ENCODE data around the gene BEND6.

Gene BEND6, protein sequence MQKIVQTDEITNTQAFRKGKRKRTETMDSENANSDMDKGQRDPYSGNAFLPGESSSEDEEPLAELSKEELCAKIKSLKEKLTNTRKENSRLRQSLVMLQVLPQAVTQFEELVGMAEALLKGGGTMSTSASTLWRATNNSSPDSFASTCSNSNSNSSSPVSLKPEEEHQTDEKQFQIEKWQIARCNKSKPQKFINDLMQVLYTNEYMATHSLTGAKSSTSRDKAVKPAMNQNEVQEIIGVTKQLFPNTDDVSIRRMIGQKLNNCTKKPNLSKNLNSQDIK

DNA sequence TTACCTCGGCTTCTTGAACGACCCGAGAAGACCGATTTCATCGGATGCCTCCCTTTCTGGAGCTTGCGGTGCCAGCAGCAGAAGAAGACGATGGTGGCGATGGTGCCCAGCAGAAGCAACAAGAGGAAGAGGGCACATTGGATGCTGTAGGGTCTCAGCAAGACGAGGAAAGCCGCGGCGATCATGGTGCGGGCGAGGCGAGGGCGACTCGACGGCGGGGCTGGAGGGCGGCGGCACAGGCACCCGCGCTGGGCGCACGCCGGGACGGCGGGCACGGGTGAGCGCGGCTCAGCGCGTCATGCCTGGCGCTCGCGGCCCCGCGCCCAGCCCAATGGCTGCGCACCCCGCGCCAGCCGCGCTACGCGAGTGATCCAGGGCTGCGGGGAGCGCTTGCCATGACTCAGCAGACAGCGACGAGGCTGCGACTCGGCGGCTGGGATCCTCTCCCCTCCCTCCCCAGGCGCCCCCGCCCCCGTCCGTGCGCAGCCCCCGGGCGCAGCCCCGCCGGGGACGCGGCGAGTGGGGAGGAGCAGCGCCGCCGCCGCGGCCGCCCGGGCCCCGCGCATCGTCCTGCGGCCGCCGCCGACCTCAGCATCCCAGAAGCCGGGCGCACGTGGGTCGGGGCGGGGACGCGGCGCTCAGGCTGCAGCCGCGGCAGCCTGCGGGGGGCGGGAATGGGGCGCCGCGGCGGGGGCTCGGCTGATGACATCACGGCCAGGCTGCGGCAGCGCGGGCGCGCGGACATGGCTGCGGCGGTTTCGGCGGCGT, at the start of gene BEND6:
BEND6 (plus strand) TSS at position 705 of the 768 bp plus-strand sequence. CDS start 26,704 bp downstream, outside the sequence.
- peak; percentile 32 for DNase-seq

DNA sequence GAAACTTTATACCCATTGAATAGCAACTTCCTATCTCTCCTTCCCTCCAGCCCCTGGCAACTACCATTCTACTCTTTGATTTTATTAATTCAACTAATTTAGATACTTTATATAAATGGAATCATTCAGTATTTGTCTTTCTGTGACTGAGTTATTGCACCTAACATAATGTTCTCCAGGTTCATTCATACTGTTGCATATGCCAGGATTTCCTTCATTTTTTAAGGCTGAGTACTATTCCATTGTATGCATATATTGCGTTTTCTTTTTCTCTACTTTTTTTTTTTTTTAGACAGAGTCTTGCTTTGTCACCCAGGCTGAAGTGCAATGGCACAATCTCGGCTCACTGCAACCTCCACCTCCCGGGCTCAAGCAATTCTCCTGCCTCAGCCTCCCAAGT, 49.5 kb upstream of the BEND6 start:
- no peak for DNase-seq

DNA sequence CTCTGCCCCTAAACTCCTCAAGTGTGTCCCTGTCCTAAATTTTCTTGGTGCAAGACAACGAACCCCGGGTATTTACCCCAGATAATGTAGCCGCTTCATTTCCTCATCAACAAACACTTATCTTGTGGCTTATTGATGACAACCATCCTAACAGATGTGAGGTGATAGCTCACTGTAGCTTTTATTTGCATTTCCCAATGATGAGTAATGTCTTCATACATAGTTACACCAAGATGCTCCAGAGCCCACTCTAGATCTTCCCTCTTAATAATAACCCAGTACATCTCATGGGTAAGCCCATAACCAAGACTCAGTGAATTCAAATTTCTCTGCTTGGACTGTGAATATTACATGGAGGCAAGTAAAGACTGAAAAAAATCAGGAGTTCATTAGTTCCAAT, 48.2 kb upstream of the BEND6 start:
- no peak for DNase-seq

DNA sequence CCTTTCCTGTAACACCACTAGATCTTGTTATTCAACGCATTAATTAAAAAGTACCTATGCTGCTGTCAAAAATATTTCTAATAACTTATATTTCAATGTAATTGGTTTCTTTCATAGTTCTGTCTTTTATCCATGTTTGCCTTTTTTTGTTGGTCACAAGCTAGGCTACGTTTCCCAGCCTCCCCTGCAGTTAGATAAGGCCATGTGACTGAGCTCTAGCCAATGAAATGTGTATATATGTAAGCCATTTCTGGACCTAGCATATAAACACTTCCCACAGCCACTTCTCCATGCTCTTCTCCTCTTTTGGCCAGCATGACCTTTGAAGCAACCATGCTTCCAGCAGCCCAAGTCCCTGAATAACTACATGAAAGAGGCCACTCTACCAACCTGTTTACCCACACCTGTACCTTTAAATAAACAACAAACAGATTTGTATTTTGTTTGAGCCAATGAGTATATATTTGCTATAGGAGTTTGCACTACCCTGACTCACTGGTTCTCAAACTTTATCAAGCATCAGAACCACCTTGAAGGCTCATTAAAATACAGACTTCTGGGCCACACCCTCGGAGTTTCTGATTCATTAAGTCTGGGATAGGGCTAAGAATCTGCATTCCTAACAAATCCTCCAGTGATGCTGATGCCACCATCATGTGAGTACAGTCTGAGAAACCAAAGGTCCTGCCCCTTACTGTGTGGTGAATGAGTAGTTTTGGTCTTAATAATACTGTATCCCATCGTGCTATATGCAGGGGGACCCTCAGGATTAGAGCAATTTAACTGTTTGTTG, 45.6 kb upstream of the BEND6 start:
- DNase-seq, result no peak

DNA sequence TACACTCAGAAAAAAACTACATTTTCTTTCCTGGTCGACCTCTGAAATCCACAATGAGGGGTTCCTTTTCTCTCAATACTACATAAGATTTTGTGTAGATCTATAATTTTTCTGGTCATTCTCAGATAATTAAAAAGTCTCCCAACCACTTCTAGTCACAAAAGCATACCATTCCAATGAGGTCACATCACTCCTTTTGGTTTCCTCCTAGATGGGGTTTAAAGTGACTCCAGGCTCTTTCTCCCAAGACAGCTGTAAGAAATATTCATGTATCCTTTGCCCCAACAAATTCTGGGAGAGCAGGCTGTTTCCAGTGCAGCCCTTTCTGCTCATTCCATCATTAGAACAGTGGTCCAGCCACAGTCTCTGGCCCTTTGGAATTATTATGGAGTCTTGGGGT, 43.1 kb upstream of the BEND6 start:
- no peak for DNase-seq

DNA sequence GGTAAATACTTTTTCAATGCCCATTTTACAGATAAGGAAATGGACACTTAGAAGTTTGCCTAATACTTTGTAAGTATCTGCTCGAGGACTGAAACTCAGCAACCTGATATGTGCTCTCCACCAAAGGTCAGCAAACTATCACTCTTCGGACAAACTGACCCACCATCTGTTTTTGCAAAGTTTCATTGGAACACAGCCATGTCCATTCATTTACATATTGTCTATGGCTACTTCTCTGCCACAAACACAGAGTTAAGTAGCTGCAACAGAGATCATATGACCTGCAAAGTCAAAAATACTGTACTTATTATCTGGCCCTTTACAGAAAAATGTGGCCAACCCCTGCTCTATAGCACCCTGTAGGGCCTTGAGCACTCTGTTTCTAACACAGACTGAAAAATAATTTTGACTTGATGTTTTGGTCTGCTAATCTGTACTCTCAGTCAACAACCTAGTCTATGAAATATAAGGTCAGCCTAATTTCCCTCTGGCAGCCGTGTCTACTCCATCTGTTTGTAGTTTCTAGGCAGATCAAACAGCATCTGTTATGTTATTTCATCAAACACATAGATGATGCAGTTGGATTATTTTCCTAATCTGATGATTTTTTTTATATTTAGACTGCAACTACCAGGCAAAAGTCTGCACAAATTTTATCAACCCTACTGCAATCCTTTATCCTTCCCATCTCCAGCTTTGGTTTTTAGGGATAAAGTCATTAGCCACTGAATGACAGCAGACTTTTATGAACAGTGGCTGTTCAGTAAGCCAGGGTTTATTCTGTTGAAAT, 41.4 kb upstream of the BEND6 start:
- DNase-seq, result no peak

DNA sequence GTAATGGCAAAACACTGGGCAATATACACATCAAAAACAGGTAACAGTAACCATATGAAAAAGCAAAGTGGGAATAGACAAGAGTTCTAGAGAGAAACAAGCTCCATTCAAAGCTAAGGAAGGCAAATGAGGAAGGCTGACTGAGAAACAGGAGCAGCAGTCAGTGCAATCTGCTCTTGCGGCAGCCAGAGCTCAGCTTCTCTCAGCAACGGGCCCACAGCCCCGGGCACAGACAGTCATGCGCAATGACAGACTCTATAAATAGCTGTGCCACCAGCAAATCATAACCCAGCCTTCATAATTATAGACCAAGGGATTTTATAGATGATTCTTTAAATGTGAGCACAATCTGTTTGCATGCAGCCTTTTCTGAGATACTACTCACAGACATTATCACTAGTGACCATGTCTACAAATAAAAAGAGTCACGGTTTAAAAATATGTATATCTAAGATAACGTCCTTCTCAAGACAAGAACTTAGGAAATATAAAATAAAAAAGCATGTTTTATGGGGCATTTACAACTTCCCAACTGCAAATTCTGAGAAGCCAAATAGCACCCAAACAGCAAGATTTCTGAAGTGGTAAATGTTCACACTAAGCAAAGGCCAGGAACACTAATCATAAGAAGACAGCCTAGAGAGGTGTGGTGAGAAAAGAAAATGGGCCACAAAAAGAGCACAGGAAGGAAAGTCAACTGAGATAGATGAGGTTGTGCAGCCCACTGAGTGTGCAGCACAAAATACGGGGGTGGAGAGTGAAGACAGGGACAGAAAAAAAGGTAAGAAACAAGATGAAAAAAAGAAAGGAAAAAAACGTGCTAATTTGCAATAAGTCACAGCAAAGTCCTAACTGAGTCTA, 39.9 kb upstream of the BEND6 start:
- no peak for DNase-seq

DNA sequence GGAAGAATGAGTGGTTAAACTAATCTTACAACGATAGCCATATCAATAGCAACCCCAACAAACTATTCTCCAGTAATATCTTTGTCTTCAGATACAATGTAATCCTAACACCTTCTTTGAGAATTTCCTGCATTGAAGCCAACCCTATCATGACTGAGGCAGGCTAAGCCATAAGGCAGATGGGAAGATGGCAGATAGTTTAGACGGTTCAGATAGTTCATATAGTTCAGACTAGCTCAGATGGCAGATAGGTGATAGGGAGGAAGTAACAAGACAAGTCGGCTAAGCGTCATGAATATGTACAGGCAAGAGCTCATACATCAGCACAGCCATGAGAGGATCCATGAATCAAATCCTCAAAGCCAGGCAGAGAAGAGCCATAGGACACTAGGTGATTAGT, 39.1 kb upstream of the BEND6 start:
- DNase-seq, result no peak

DNA sequence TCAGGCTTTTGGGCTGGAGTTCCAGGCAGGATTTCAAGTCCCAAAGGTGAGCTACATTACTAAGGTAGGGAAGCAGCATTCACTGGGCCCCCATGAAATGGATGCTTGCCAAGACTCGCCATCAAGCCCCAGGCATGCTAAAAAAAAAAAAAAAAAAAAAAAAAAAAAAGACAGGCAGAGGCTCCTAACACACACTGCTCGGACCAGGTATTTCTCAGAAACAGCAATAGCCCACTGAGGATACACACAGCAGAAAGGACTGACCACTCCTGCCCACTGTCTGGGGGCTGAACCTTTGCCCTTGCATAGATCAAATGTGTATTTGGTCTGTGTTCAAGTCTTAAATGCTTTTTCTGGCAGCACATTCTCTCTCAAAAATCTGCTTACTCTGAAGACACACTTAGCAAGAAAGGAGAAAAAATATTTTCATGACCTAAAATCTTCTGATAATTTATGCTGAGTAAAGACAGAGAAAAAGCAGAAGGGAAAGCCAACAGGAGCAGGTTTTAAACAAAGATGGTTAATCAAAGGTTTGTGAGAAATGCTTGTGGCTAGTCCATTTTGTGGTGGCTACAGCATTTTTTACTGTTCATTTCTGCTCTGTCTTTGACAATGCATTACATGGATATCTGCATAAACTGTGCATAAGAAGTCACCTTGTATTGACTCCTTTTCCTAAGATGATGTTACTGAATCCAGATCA, 37.9 kb upstream of the BEND6 start:
- no peak for DNase-seq

DNA sequence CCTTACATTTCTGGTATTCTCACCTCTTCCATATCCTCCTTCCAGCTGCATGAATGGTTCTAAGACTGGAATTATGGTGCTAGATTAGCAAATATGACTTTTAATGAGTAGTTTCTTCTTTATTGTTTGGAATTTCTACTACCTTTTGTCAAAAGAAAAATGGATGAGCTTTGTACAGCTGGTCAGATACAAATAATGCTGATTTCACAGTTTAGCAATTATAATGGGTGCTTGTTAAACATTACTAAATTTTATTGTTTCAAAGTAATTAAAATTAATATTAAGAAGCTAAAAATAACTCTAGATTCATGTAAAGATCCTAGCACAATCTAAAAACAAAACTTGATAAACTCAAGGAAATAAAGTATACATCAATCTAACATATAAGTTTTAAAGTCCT, 32.3 kb upstream of the BEND6 start:
- DNase-seq, result no peak

DNA sequence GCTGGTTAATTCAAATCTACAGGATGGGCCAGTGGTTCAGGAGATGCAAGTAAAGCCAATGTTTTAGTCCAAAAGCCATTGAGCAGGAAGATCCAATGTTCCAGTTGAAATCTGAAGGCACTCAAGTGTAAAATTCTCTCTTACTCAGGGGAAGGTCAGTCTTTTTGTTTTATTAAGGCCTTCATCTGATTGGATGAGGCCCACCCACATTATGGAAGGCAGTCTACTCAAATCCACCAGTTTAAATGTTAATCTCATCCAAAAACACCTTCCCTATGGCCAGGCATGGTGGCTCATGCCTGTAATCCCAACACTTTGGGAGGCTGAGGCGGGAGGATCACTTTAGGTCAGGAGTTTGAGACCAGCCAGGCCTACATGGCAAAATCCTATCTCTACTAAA, 31.3 kb upstream of the BEND6 start:
- DNase-seq, result no peak

DNA sequence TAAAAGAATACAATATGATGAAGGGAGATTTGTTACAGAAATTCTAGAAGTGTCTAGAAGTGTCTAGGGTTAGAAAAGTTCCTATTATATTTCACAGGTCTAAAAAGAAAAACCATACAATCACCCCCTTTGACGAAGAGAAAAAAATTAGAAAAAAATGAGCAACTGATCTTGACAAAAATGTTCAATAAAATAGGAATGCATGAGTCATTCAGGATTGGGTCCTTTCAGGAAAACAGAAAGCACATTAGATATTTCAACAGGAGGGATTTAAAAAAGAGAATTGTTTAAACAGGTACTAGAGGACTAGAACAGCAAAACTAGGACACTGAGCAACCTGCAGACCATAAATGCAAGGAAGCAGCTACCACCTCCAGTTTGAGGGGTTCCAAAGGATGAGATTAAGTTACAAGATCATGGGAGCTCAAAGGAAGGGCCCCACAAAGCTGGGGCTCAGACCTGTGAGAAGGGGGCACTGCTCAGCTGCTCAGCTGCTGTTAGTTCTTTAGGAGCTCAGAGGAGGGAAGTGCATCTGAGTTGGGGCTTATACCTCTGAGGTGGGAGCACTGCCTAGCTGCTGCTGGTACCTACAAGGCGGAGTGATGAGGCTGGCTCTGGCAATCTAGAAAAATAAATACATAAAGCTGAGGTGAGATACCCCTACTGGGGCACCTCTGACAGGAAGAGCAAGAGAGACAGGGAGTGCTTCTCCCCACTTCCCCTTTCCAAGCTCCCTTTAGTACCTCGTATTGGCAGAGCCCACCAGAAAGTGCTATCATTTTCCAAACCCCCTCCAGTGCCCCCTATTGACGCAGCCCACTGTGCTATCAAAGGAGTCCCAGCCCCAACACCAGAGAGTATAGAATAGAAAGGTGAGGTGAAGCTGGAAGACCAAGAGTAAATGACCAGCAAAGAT, 27.1 kb upstream of the BEND6 start:
- no peak for DNase-seq

DNA sequence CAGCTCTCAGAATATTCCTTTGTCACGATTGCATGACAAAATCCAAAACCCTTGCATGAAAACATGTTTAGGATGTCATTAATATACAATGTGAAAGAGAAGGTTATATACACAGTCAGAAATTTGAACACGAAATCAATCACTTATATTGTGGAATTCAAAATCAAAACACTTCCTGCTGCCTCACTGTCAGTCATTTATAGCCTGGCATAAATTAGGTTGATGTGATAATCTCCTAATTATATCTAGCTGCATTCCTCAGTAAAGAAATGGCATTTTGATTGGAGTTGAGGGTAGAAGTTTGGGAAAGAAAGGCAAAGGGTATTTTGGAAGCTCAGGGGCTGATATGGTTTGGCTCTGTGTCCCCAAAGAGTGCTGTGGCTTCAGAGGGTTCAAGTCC, 24.1 kb upstream of the BEND6 start:
- DNase-seq, result no peak

DNA sequence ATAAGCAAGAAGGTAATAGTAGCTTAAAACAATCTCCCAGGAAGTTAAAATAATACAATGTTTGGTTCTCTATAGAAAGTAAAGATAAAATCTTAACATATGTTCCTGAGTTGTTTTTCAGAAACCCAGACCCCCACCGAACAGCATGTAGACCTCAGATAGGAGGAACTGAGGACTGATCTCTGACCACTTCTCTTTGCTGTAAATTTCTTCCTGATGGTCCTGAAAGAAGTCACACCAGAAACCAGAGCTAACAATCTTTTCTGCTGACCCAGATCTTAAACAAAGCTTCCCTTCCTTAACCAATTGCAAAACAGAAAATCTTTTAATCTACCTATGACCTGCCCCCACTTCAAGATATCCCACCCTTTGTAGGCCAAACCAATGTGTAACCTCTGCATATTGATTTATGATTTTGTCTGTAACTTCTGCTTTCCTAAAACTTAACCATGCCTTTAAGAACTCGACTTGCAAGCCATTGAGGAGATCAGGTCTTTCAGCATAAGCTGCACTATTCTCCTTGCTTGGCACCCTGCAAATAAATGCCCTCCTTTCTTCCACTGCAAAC, 21.9 kb upstream of the BEND6 start:
- DNase-seq, result no peak

DNA sequence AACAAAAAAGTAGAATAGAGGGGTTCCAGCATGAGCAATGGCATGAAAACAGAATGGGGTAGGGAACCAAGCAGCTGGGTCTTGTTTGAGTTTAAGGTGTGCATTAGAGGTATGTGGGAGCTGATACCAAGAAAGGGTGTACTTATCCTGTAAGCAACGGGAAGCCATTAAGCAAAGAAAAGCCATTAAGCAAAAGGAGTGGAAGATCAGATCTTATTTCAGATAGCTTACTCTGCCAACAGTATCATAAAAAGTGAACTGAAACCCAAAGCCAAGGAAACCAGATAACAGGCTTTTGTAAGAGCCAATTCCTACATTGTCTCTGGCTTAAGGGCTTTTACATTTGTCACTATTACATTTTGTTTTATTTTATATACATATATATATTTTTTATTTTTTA, 21.3 kb upstream of the BEND6 start:
- peak; percentile 12 for DNase-seq

DNA sequence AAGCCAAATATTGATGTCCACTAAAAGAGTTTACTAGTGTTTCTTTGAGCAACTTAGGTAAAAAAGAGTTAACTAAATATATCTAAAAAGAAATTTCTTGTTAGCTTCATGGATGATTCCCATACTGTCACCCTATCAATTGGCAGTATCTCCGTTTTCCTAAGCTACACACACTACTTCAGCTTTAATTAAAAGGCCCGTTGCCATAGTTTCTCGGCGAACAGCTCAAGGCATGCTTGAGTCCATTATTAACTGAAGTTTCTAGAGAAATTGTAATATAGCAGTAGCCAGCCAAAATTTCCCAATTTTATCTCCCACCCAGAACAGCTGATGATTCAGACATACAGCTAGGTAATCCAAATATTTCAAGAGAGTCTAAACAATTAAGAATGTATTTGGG, 20.0 kb upstream of the BEND6 start:
- no peak for DNase-seq

DNA sequence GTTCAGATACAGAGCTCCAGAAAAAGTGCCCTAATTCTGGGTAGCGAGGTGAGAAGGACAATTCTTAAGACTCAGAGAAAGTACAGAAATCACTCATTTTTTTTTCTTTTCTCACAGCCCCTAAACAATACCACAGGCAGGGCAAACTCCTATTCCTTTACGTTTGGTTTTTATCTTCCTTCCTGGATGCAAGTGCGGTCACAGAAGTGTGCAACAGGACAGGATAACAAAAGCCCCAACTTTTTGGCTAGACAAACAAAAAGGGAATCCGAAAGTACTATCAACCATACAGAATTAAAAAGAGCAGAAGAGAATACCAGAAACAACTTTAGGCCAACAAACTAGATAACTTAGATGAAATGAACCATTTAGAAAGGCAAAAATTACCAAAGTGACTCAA, 18.4 kb upstream of the BEND6 start:
- DNase-seq, result no peak

DNA sequence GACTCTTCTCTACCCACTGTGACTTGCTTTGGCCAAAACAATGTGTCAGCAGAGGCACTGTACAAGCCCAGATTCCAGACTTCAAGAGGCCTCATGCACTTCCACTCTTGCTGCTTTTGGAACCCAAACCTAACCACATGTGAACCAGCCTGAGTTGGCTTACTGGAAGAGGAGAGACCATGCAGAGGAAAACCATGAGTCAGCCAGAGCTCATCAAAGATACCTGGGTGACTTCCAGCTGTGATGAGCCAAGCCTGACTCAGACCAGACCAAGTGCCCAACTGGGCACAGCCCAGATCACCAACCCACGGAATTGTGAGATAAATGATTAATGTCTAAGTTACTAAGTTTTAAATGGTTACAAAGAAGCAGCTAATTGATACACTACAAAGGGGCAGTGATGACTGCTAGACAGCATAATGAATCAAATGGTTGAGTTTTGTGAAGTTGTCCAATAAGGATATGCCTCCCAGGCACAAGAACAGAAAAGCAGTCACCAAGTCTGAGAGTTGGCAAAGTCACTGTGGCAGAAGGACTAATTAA, 16.2 kb upstream of the BEND6 start:
- no peak for DNase-seq

DNA sequence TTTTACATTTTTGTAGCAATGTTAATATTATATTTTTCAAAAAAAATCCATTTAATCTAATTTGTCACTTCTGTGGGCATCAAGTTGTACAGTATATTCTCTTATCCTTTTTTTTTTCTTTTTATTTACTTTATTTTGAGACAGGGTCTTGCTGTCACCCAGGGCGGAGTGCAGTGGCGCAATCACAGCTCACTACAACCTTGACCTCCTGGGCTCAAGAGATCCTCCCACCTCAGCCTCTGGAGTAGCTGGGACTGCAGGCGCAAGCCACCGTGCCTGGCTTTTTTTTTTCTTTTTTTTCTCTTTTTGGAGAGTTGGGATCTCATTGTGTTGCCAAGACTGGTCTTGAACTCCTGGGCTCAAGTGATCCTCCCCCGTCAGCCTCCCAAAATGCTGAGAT, 14.4 kb upstream of the BEND6 start:
- DNase-seq, result no peak

DNA sequence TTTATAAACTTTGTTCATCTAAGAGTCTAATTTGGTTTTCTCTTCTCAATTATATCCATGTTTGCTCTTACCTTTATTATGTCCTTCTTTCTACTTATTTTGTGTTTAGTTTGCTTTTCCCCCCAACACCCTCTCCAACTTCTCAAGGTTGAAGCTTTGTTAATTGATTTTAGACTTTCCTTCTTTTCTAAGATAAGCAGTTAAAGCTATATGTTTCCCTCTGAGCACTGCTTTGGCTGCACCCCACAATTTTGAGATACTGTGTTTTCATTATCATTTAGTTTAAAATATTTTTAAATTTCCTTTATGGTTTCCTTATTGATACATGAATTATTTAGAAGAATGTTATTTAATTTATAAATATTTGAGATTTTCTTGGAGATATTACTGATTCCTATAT, 13.9 kb upstream of the BEND6 start:
- no peak for DNase-seq

Data from DMS79 treated with DMSO at 0.1 percent for 48 hours (cell line).